ENCODE measurements around the gene RIPPLY3.

GRCh38 chr21:36981049-36981391, 25.5 kb upstream of the RIPPLY3 start:
- no peak for TF ChIP-seq CTCF (IDR thresholded peaks at IDR 0.05; ENCODE audit: extremely low read depth in 1 of 2, insufficient read depth in 1 of 2, low read depth in 1 of 2, low read length in 2 of 2)
- TF ChIP-seq EZH2 (IDR thresholded peaks at IDR 0.05; ENCODE audit: borderline replicate concordance, low read depth, low read length, severe bottlenecking), result no peak
- no peak for TF ChIP-seq POLR2A (IDR thresholded peaks at IDR 0.05; ENCODE audit: low read depth, low read length)
- TF ChIP-seq POLR2AphosphoS5 (IDR thresholded peaks at IDR 0.05; ENCODE audit: insufficient read depth, low read depth, low read length), result no peak
- no peak for TF ChIP-seq MAX (IDR thresholded peaks at IDR 0.05; ENCODE audit: insufficient read depth, insufficient read length)
